Ovary (tissue), 9 donors: ENCODE results near the gene BICC1. TPM values are rescaled to one million over a fixed set of nuclear protein-coding genes. Genes with fewer than 3 reads are reported as not detected.

Experiments used
- DNase-seq, 5 donors: peaks; one replicate each; pipeline ENCODE4 v3.0.0-alpha.2; 2019 to 2020
- H3K27ac ChIP-seq, 2 donors: fragments of 200-600 bp; one replicate each; pipeline versions ENCODE4 v1.5.1 to v1.8.0; 2019 to 2022
- H3K27me3 ChIP-seq: fragments of 200-600 bp; one replicate; pipeline ENCODE4 v1.8.0; 2022
- H3K36me3 ChIP-seq: fragments of 200-600 bp; sonication (generic); one replicate; pipeline ENCODE4 v1.5.1; 2019
- H3K4me1 ChIP-seq: one replicate; pipeline ENCODE4 v1.8.1; 2013; ENCODE audit warnings: mild to moderate bottlenecking, moderate library complexity; ENCODE audit not compliant: insufficient read depth
- H3K4me3 ChIP-seq: fragments of 200-600 bp; sonication (generic); one replicate; pipeline ENCODE4 v1.5.1; 2017
- H3K9me3 ChIP-seq, 2 donors: fragments of 200-600 bp in 1 of 2; sonication (generic) in 1 of 2; one replicate each; pipeline versions ENCODE4 v1.5.1 to v1.8.1; 2013 to 2019; ENCODE audit warnings: mild to moderate bottlenecking in 1 of 2, moderate library complexity in 1 of 2
- EP300 ChIP-seq: sonication (generic); formaldehyde crosslinking; IDR thresholded peaks from one replicate; pipeline ENCODE4 v1.6.1; 2017; ENCODE audit warnings: antibody characterized with exemption
- POLR2A ChIP-seq: fragments of 450-650 bp; IDR thresholded peaks from one replicate; pipeline ENCODE4 v1.6.1; 2017; ENCODE audit warnings: antibody characterized with exemption, mild to moderate bottlenecking, moderate library complexity
- WGBS, 3 donors: extraction: QIAGEN DNeasy Blood & Tissue Kit in 1 of 3; methylation state at CpG; one replicate each; pipeline versions ENCODE4 v1.1.5 to v1.1.7; 2013 to 2017; 5-methylcytosine and 5-hydroxymethylcytosine counted together
- intact Hi-C, 4 donors: fragments of 100-400 bp; cut with DNase I; formaldehyde crosslinking; loops; one replicate each; pipeline versions ENCODE4 v1.11.0 to v1.15.1; 2022 to 2023
- polyA plus RNA-seq, 2 donors: library from polyadenylated mRNA; stranded (reverse); fragments of 200-250 nt in 1 of 2; fragments of 350-450 nt in 1 of 2; fragmentation: Illumina TruSeq in 1 of 2; extraction: RNeasy Lipid Tissue Mini Kit (QIAGEN cat#74804) in 1 of 2; gene quantifications; one replicate each; pipeline ENCODE4 v1.2.3, GENCODE V29; 2013 to 2014
- total RNA-seq, 7 donors: library from RNA; depleted of rRNA in 2 of 7; stranded (reverse); fragments of >200 nt in 2 of 7; fragmentation: NEBNext Ultra II Directional in 3 of 7; extraction: Animal tissue kit (Norgen Biotek cat#: 25700) in 3 of 7; gene quantifications; one replicate each; pipeline versions ENCODE4 v1.1.0 to v1.2.4, GENCODE V29; 2016 to 2023
- TF ChIP-seq, protein P1 (sequence below), 3 donors: fragments of 450-650 bp in 2 of 3; fragments of 200-600 bp in 1 of 3; IDR thresholded peaks; one replicate each; pipeline versions ENCODE4 v1.5.1 to v1.8.0; 2016 to 2022; ENCODE audit warnings: antibody characterized with exemption in 3 of 3, mild to moderate bottlenecking in 1 of 3
- donor health status: DM: no; HTN: no; CAD: no; lungs with moderate emphysema.
- donor health status: DM: no; HTN: no; CAD: no.
- donor health status: Bipolar disorder and iron deficiency.
- donor health status: DM: yes; HTN: yes; CAD: no.
- donor health status: DM: no; HTN: no; CAD: no.
- donor health status: DM: yes; HTN: yes; CAD: no.

The BICC1 gene
- total and polyA plus RNA-seq, 9 donors = 13.6 to 43.4 (median 23.5) TPM

DNA sequence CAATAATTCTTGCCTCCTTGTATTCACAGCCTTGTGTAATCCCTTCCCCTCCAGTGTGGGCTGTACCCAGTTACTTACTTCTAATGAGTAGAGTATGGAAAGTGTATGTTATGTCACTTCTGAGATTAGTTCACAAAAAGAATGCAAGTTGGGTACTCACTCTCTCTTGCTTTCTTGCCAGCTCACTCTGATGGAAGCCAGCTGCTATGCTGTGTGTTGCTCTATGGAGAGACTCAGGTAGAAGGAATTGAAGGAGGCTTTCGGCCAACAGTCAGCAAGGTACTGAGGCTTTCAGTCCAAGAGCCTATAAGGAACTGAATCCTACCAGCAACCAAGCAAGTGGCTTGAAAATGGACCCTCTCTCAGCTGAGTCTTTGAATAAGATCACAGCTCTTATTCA is 9.7 kb upstream of the BICC1 start:
- Histone ChIP-seq H3K4me1 (no peaks in the 10 kb centered on the region), H3K27ac (no peak overlapping the region), H3K27me3 (no peaks in the 10 kb centered on the region), H3K4me3 (no peak overlapping the region), H3K9me3 (no peaks in the 10 kb centered on the region), H3K36me3 (no peaks in the 10 kb centered on the region)
- 96 to 100% (median 96%) methylated on average over 1 of the region's 1 CpG for WGBS, 3 donors
- DNase-seq = no peak
- TF ChIP-seq, protein P1, sequence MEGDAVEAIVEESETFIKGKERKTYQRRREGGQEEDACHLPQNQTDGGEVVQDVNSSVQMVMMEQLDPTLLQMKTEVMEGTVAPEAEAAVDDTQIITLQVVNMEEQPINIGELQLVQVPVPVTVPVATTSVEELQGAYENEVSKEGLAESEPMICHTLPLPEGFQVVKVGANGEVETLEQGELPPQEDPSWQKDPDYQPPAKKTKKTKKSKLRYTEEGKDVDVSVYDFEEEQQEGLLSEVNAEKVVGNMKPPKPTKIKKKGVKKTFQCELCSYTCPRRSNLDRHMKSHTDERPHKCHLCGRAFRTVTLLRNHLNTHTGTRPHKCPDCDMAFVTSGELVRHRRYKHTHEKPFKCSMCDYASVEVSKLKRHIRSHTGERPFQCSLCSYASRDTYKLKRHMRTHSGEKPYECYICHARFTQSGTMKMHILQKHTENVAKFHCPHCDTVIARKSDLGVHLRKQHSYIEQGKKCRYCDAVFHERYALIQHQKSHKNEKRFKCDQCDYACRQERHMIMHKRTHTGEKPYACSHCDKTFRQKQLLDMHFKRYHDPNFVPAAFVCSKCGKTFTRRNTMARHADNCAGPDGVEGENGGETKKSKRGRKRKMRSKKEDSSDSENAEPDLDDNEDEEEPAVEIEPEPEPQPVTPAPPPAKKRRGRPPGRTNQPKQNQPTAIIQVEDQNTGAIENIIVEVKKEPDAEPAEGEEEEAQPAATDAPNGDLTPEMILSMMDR (IDR thresholded peaks at IDR 0.05) = no peak
- no peak for TF ChIP-seq EP300
- TF ChIP-seq POLR2A = no peak
- intact Hi-C loops = no loop called here

DNA sequence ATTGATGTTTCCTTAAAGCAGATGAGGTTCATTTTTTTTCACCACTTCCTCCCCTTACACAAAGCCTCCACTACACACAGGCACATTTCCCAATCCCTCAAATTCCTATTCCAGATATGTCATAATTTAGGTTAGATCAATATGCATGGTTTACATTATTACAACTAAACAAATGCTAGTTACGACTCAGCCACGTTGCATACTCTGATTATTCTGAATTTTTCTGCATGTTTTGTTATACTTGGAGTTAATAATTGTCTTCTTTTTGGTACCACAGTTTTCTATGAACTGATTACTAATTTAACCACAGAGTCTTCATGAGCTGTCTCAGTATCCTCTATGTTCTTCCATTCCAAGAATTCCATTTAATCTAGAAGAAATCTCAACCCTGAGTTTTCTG is 4.4 kb upstream of the BICC1 start:
- no peak for TF ChIP-seq POLR2A
- TF ChIP-seq, protein P1 (IDR thresholded peaks at IDR 0.05) = no peak
- TF ChIP-seq EP300 = no peak
- 27 to 37% (median 35%) methylated on average over 2 of the region's 2 CpGs for WGBS, 3 donors
- no peak overlapping the region for H3K27ac ChIP-seq
- intact Hi-C loops = no loop called here
- no peak overlapping the region for H3K4me3 ChIP-seq
- no peaks in the 10 kb centered on the region for H3K27me3 ChIP-seq
- H3K36me3 ChIP-seq = no peaks in the 10 kb centered on the region
- DNase-seq = no peak
- no peaks in the 10 kb centered on the region for H3K9me3 ChIP-seq
- no peaks in the 10 kb centered on the region for H3K4me1 ChIP-seq

DNA sequence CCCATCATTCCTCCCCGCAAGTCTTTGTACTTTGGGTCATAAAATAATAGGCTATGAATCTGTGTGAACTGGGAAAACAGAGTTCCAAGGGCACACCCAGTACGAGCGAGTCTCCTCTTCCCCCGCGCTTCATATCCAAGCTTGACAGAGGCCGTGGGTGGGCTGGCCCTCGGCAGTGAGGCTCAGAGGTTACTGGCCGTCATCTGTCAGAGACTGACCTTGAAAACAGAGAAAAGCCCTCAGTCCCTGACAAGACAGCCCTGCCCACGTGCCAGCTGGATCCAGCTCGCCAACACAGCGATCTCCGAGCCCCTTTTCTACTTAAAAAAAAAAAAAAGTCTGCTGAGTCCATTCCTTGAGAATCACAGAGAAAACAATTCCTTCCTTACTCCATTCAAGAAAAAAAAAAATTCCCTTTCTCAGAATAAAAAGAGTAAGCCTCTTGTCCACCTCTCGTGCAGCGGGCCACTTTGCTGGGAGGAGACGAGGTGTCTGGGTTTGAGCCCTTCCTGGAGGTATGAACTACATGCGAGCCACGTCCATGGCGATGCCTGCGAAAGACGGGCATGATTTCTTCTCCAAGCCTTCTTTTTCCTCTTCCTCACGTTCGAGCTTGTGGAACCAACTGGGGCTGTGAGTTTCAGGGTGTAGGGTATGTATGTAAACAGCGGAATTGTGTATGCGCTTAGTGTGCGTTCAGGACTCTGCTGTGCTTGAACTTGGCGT is 744 bp upstream of the BICC1 start:
- intact Hi-C loops = loop anchor here in 2 of 4 donors (2.0 to 10.0 kb wide), 3 partner anchors 73 to 273 kb away; no protein-coding TSS in a partner anchor
- H3K4me3 ChIP-seq = peak overlapping the region; percentile 63
- 0 to 3% (median 1%) methylated on average over 26 of the region's 26 CpGs for WGBS, 3 donors

GRCh38 chr10:58513188-58514110 is 777 bp downstream of the BICC1 start:
- peak; percentile 76 to 84 (median 78) for DNase-seq
- Histone ChIP-seq H3K27me3 (no peaks in the 10 kb centered on the region), H3K27ac (peak overlapping the region; percentile 54 to 93), H3K4me3 (peak overlapping the region; percentile 63), H3K9me3 (no peaks in the 10 kb centered on the region), H3K4me1 (peaks cover 4% of the 10 kb centered on the region), H3K36me3 (no peaks in the 10 kb centered on the region)
- WGBS, 3 donors = 0% methylated on average over 31 to 53 of the region's 53 CpGs
- TF ChIP-seq POLR2A (peak; percentile 58), EP300 (no peak)
- TF ChIP-seq, protein P1 (IDR thresholded peaks at IDR 0.05) = no peak
- intact Hi-C loops = loop anchor here in 2 of 4 donors (2.0 to 10.0 kb wide), 3 partner anchors 71 to 271 kb away; no protein-coding TSS in a partner anchor

More for the DNA sequence above, 744 bp upstream of the BICC1 start:
- Histone ChIP-seq H3K27me3 (no peaks in the 10 kb centered on the region), H3K9me3 (no peaks in the 10 kb centered on the region), H3K4me1 (peaks cover 2% of the 10 kb centered on the region), H3K27ac (peak overlapping the region; percentile 40 to 93), H3K36me3 (no peaks in the 10 kb centered on the region)
- peak; percentile 30 to 63 (median 57) for DNase-seq
- TF ChIP-seq, protein P1 (IDR thresholded peaks at IDR 0.05) = no peak
- TF ChIP-seq EP300 = no peak
- TF ChIP-seq POLR2A = no peak
